ENCODE measurements around the gene PCDHA10. TPM values are rescaled to one million over a fixed set of nuclear protein-coding genes. Genes with fewer than 3 reads are reported as not detected.

The PCDHA10 gene
- total and polyA plus RNA-seq, 2 of the 4 experiments (the other 2 are of a cell fraction): under 0.01 to 0.02 TPM

DNA sequence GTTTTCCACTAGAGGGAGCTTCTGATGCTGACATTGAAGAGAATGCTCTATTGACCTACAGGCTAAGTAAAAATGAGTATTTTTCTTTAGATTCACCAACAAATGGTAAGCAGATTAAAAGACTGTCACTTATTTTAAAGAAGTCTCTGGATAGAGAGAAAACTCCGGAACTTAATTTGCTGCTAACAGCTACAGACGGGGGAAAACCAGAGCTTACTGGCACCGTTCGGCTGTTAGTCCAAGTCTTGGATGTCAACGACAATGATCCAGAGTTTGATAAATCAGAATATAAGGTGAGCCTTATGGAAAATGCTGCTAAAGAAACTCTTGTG lies 13.8 kb downstream of the PCDHA10 start (continued):
- TF ChIP-seq SMC3 (IDR thresholded peaks at IDR 0.05; ENCODE audit: low read depth, low read length) (no peak), RAD21 (IDR thresholded peaks at IDR 0.05; ENCODE audit: low read length) (no peak), RCOR1 (IDR thresholded peaks at IDR 0.05; ENCODE audit: insufficient replicate concordance, low read length) (no peak)

DNA sequence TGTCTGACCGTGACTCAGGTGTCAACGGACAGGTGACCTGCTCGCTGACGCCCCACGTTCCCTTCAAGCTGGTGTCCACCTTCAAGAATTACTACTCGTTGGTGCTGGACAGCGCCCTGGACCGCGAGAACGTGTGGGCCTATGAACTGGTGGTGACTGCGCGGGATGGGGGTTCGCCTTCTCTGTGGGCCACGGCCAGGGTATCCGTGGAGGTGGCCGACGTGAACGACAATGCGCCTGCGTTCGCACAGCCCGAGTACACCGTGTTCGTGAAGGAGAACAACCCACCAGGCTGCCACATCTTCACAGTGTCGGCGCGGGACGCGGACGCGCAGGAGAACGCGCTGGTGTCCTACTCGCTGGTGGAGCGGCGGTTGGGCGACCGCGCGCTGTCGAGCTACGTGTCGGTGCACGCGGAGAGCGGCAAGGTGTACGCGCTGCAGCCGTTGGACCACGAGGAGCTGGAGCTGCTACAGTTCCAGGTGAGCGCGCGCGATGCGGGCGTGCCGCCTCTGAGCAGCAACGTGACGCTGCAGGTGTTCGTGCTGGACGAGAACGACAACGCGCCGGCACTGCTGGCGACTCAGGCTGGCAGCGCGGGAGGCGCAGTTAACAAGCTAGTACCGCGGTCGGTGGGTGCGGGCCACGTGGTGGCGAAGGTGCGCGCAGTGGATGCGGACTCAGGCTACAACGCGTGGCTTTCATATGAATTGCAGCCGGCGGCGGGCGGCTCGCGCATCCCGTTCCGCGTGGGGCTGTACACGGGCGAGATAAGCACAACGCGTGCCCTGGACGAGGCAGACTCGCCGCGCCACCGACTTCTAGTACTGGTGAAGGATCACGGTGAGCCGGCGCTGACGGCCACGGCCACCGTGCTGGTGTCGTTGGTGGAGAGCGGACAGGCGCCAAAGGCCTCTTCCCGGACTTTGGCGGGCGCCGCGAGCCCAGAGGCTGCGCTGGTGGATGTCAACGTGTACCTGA lies 14.8 kb downstream of the PCDHA10 start:
- no peaks in the 10 kb centered on the region for H3K4me1 ChIP-seq (ENCODE audit: control insufficient read depth, insufficient read depth, low read length)
- ChIA-PET CTCF (no interaction called here), POLR2A (ENCODE audit: unreplicated experiment) (no interaction called here)
- no peaks in the 10 kb centered on the region for H4K20me1 ChIP-seq (ENCODE audit: insufficient read depth, low read length)
- H2AFZ ChIP-seq (replicated peaks; ENCODE audit: low read length, poor library complexity): no peak overlapping the region
- H4K8ac ChIP-seq (ENCODE audit: low read depth in 2 of 2, low read length in 2 of 2): no peak overlapping the region
- no peak overlapping the region for H3K9ac ChIP-seq (ENCODE audit: low read depth, low read length)
- no peak overlapping the region for H4K91ac ChIP-seq (ENCODE audit: insufficient read depth, low read depth, low read length)
- in situ Hi-C loops (cut with MboI; ENCODE audit: low sequenced_read_pairs) (no loop called here), dilution Hi-C loops (cut with HindIII; ENCODE audit: low sequenced_read_pairs, unreplicated experiment) (no loop called here), intact Hi-C loops (cut with micrococcal nuclease) (no loop called here)
- no peaks in the 10 kb centered on the region for H3K9me1 ChIP-seq (ENCODE audit: insufficient read depth, low read length)
- no peaks in the 10 kb centered on the region for H3K27me3 ChIP-seq (ENCODE audit: control insufficient read depth, insufficient read depth, low read length)
- 49% methylated on average over 96 of the region's 114 CpGs; no CpG with 5 or more reads in 1 of the 2 experiments for WGBS, 2 experiments (ENCODE audit: extremely low coverage in 2 of 2, insufficient read length in 1 of 2)
- H3K18ac ChIP-seq (ENCODE audit: low read depth, low read length): no peak overlapping the region
- no peak overlapping the region for H3K56ac ChIP-seq (ENCODE audit: extremely low read depth, insufficient read depth, low read length)
- no peak overlapping the region for H2AK5ac ChIP-seq (ENCODE audit: low read depth, low read length)
- DNase-seq (no peak), ATAC-seq (ENCODE audit: low read depth) (no peak)
- no peaks in the 10 kb centered on the region for H3K79me1 ChIP-seq (ENCODE audit: low read depth in 1 of 2, low read length in 2 of 2)
- peaks cover 20% of the 10 kb centered on the region for H3K9me3 ChIP-seq (ENCODE audit: control insufficient read depth, insufficient read depth, low read length)
- no peaks in the 10 kb centered on the region for H3K36me3 ChIP-seq (ENCODE audit: control insufficient read depth, insufficient read depth, low read length)
- no peak overlapping the region for H3K4me3 ChIP-seq (ENCODE audit: insufficient read depth, low read depth, low read length)
- H2AK9ac ChIP-seq (replicated peaks; ENCODE audit: low read depth, low read length, poor library complexity): no peak overlapping the region
- no peak overlapping the region for H3K14ac ChIP-seq (replicated peaks; ENCODE audit: low read depth, low read length)
- H3K27ac ChIP-seq (ENCODE audit: insufficient read depth, low read length): no peak overlapping the region
- H2BK15ac ChIP-seq (ENCODE audit: low read depth, low read length): no peak overlapping the region
- no peak overlapping the region for H3K4ac ChIP-seq (ENCODE audit: low read depth, low read length)
- H4K5ac ChIP-seq (ENCODE audit: low read depth, low read length): no peak overlapping the region
- BruUV-seq (replicated peaks): no TSS peak
- no peak overlapping the region for H3K4me2 ChIP-seq (ENCODE audit: low read depth, low read length)
- H3K23ac ChIP-seq (ENCODE audit: low read depth, low read length): no peak overlapping the region
- no peak overlapping the region for H2BK120ac ChIP-seq (ENCODE audit: low read depth, low read length)
- H2BK5ac ChIP-seq (ENCODE audit: low read depth, low read length, poor library complexity, severe bottlenecking): no peak overlapping the region
- no peak overlapping the region for H2BK20ac ChIP-seq (ENCODE audit: low read depth, low read length)
- TF ChIP-seq POLR2A (IDR thresholded peaks at IDR 0.05; ENCODE audit: low read depth, low read length) (no peak), SMC3 (IDR thresholded peaks at IDR 0.05; ENCODE audit: low read depth, low read length) (no peak), BHLHE40 (IDR thresholded peaks at IDR 0.05; ENCODE audit: low read depth, low read length) (no peak), CEBPB (IDR thresholded peaks at IDR 0.05; ENCODE audit: low read depth, low read length) (no peak), MAFK (IDR thresholded peaks at IDR 0.05; ENCODE audit: low read depth, low read length) (no peak), NFE2L2 (IDR thresholded peaks at IDR 0.05; ENCODE audit: low read depth, low read length) (no peak), MAZ (IDR thresholded peaks at IDR 0.05; ENCODE audit: borderline replicate concordance, low read depth, low read length) (no peak), RAD21 (IDR thresholded peaks at IDR 0.05; ENCODE audit: low read length) (no peak)
- TF ChIP-seq, protein P1, sequence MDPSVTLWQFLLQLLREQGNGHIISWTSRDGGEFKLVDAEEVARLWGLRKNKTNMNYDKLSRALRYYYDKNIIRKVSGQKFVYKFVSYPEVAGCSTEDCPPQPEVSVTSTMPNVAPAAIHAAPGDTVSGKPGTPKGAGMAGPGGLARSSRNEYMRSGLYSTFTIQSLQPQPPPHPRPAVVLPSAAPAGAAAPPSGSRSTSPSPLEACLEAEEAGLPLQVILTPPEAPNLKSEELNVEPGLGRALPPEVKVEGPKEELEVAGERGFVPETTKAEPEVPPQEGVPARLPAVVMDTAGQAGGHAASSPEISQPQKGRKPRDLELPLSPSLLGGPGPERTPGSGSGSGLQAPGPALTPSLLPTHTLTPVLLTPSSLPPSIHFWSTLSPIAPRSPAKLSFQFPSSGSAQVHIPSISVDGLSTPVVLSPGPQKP (IDR thresholded peaks at IDR 0.05; ENCODE audit: borderline replicate concordance, low read depth, low read length): no peak
- TF ChIP-seq, protein P2, sequence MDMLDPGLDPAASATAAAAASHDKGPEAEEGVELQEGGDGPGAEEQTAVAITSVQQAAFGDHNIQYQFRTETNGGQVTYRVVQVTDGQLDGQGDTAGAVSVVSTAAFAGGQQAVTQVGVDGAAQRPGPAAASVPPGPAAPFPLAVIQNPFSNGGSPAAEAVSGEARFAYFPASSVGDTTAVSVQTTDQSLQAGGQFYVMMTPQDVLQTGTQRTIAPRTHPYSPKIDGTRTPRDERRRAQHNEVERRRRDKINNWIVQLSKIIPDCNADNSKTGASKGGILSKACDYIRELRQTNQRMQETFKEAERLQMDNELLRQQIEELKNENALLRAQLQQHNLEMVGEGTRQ (IDR thresholded peaks at IDR 0.05; ENCODE audit: low read depth, low read length): no peak
- TF ChIP-seq, protein P3, sequence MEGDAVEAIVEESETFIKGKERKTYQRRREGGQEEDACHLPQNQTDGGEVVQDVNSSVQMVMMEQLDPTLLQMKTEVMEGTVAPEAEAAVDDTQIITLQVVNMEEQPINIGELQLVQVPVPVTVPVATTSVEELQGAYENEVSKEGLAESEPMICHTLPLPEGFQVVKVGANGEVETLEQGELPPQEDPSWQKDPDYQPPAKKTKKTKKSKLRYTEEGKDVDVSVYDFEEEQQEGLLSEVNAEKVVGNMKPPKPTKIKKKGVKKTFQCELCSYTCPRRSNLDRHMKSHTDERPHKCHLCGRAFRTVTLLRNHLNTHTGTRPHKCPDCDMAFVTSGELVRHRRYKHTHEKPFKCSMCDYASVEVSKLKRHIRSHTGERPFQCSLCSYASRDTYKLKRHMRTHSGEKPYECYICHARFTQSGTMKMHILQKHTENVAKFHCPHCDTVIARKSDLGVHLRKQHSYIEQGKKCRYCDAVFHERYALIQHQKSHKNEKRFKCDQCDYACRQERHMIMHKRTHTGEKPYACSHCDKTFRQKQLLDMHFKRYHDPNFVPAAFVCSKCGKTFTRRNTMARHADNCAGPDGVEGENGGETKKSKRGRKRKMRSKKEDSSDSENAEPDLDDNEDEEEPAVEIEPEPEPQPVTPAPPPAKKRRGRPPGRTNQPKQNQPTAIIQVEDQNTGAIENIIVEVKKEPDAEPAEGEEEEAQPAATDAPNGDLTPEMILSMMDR (conservative IDR thresholded peaks at IDR 0.05; ENCODE audit: low read depth, low read length): no peak
